ENCODE results near the gene F12. TPM values are rescaled to one million over a fixed set of nuclear protein-coding genes. Genes with fewer than 3 reads are reported as not detected.

F12 gene
- total RNA-seq, 1 donor from 2014 or later, result not detected

GRCh38 chr5:177386542-177386941, 22.8 kb downstream of the F12 start:
- peaks cover 87% of the 10 kb centered on the region for H3K27me3 ChIP-seq (ENCODE audit: low read depth)
- no peaks in the 10 kb centered on the region for H3K36me3 ChIP-seq
- H3K27ac ChIP-seq (replicated peaks), result no peak overlapping the region
- intact Hi-C loops (cut with micrococcal nuclease), result no loop called here
- TF ChIP-seq CTCF (IDR thresholded peaks at IDR 0.05; ENCODE audit: borderline replicate concordance), result no peak
- no peak overlapping the region for H3K4me3 ChIP-seq
- DNase-seq, result no peak
- peaks cover 7% of the 10 kb centered on the region for H3K4me1 ChIP-seq
- no peaks in the 10 kb centered on the region for H3K9me3 ChIP-seq (replicated peaks)

- intact Hi-C loops (cut with micrococcal nuclease), result no loop called here
- no peak overlapping the region for H3K4me3 ChIP-seq
- DNase-seq, result no peak
- H3K4me1 ChIP-seq, result peaks cover 7% of the 10 kb centered on the region
- no peaks in the 10 kb centered on the region for H3K36me3 ChIP-seq
- H3K9me3 ChIP-seq (replicated peaks), result no peaks in the 10 kb centered on the region
- TF ChIP-seq CTCF (IDR thresholded peaks at IDR 0.05; ENCODE audit: borderline replicate concordance), result no peak
- peaks cover 95% of the 10 kb centered on the region for H3K27me3 ChIP-seq (ENCODE audit: low read depth)
- no peak overlapping the region for H3K27ac ChIP-seq (replicated peaks)
These were observed 23.6 kb downstream of the F12 start for GRCh38 chr5:177385720-177386119.

DNA sequence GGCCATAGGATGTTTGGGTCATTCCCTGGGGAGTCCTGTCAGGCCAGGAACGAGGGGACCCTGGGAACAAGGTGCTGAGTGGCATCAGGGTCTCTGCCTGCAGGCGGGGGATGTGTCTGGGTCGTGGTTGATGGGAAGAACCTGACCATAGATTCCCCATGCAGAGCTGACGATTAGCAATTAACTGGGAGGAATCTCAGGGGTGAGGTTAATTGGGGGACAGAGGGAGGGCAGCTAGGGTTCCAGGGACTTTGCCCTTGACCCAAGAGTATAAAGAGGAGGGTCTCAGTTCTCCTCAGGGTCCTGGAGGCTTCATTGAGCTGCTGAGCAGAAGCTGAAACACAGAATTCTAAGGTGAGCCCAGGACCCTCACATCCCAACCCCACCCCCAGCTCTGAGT, 25.2 kb downstream of the F12 start, which contains the start of gene SLC34A1:
Gene SLC34A1, plus strand, starts transcription at position 301 of the 400 bp plus-strand sequence. CDS start 1,308 bp downstream, outside the sequence.
- Histone ChIP-seq H3K36me3 (no peaks in the 10 kb centered on the region), H3K4me1 (no peaks in the 10 kb centered on the region), H3K27me3 (ENCODE audit: low read depth) (peaks cover 91% of the 10 kb centered on the region), H3K27ac (replicated peaks) (no peak within 1 kb of the TSS), H3K4me3 (no peak within 1 kb of the TSS), H3K9me3 (replicated peaks) (no peaks in the 10 kb centered on the region)
- intact Hi-C loops (cut with micrococcal nuclease), result no loop called here
- no peak for DNase-seq
- no peak for TF ChIP-seq CTCF (IDR thresholded peaks at IDR 0.05; ENCODE audit: borderline replicate concordance)

- H3K27ac ChIP-seq (replicated peaks), result no peak overlapping the region
- H3K27me3 ChIP-seq (ENCODE audit: low read depth), result peaks cover 82% of the 10 kb centered on the region
- no peaks in the 10 kb centered on the region for H3K36me3 ChIP-seq
- no peaks in the 10 kb centered on the region for H3K9me3 ChIP-seq (replicated peaks)
- intact Hi-C loops (cut with micrococcal nuclease), result no loop called here
- no peak overlapping the region for H3K4me3 ChIP-seq
- H3K4me1 ChIP-seq, result no peaks in the 10 kb centered on the region
- no peak for TF ChIP-seq CTCF (IDR thresholded peaks at IDR 0.05; ENCODE audit: borderline replicate concordance)
- DNase-seq, result no peak
These were observed 26.2 kb downstream of the F12 start for GRCh38 chr5:177383181-177383580.

DNA sequence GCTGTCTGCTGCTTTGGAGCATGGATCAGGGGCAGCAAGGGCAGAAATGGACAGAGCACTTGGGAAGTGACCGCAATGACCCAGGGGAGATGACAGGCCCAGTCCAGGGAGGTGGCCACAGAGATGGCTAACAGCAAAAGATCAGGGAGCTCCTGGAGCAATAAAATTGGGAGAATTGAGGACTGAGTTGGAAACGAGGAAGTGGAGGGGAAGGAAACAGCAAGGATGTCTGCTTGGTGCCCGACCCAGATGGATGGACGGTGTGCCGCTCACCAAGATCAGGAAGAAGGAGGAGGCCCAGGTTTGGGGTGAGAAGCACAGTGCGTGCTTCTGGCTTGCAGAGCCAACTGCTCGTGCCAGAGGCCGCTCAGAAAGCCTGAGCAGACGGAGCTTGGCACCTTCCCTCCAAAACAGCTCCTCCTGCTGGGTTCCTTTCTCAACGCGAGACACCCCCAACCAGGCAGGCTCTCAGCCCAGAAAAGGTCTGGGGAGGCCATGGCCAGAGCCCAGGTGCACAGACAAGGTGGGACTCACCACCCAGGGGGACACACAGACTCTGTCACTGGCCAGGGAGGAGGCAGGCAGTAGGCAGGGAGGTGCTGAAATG, 26.8 kb downstream of the F12 start:
- peak; percentile 41 for TF ChIP-seq CTCF (IDR thresholded peaks at IDR 0.05; ENCODE audit: borderline replicate concordance)
- intact Hi-C loops (cut with micrococcal nuclease), result no loop called here
- Histone ChIP-seq H3K9me3 (replicated peaks) (no peaks in the 10 kb centered on the region), H3K36me3 (no peaks in the 10 kb centered on the region), H3K4me1 (no peaks in the 10 kb centered on the region), H3K27me3 (ENCODE audit: low read depth) (peaks cover 81% of the 10 kb centered on the region), H3K27ac (replicated peaks) (no peak overlapping the region), H3K4me3 (no peak overlapping the region)
- no peak for DNase-seq

Measured in left ventricle myocardium inferior (tissue), 1 donor.